Ovary (tissue), 9 donors: Measurements from ENCODE around the gene SKP2. TPM values are rescaled to one million over a fixed set of nuclear protein-coding genes. Genes with fewer than 3 reads are reported as not detected.

Experiments
- DNase-seq, 5 donors: peaks; one replicate each; pipeline ENCODE4 v3.0.0-alpha.2; 2019 to 2020
- H3K27ac ChIP-seq, 2 donors: fragments of 200-600 bp; one replicate each; pipeline versions ENCODE4 v1.5.1 to v1.8.0; 2019 to 2022
- H3K27me3 ChIP-seq: fragments of 200-600 bp; one replicate; pipeline ENCODE4 v1.8.0; 2022
- H3K36me3 ChIP-seq: fragments of 200-600 bp; sonication (generic); one replicate; pipeline ENCODE4 v1.5.1; 2019
- H3K4me1 ChIP-seq: one replicate; pipeline ENCODE4 v1.8.1; 2013; ENCODE audit warnings: mild to moderate bottlenecking, moderate library complexity; ENCODE audit not compliant: insufficient read depth
- H3K4me3 ChIP-seq: fragments of 200-600 bp; sonication (generic); one replicate; pipeline ENCODE4 v1.5.1; 2017
- H3K9me3 ChIP-seq, 2 donors: fragments of 200-600 bp in 1 of 2; sonication (generic) in 1 of 2; one replicate each; pipeline versions ENCODE4 v1.5.1 to v1.8.1; 2013 to 2019; ENCODE audit warnings: mild to moderate bottlenecking in 1 of 2, moderate library complexity in 1 of 2
- EP300 ChIP-seq: sonication (generic); formaldehyde crosslinking; IDR thresholded peaks from one replicate; pipeline ENCODE4 v1.6.1; 2017; ENCODE audit warnings: antibody characterized with exemption
- POLR2A ChIP-seq: fragments of 450-650 bp; IDR thresholded peaks from one replicate; pipeline ENCODE4 v1.6.1; 2017; ENCODE audit warnings: antibody characterized with exemption, mild to moderate bottlenecking, moderate library complexity
- WGBS, 3 donors: extraction: QIAGEN DNeasy Blood & Tissue Kit in 1 of 3; methylation state at CpG; one replicate each; pipeline versions ENCODE4 v1.1.5 to v1.1.7; 2013 to 2017; 5-methylcytosine and 5-hydroxymethylcytosine counted together
- intact Hi-C, 4 donors: fragments of 100-400 bp; cut with DNase I; formaldehyde crosslinking; loops; one replicate each; pipeline versions ENCODE4 v1.11.0 to v1.15.1; 2022 to 2023
- polyA plus RNA-seq, 2 donors: library from polyadenylated mRNA; stranded (reverse); fragments of 200-250 nt in 1 of 2; fragments of 350-450 nt in 1 of 2; fragmentation: Illumina TruSeq in 1 of 2; extraction: RNeasy Lipid Tissue Mini Kit (QIAGEN cat#74804) in 1 of 2; gene quantifications; one replicate each; pipeline ENCODE4 v1.2.3, GENCODE V29; 2013 to 2014
- total RNA-seq, 7 donors: library from RNA; depleted of rRNA in 2 of 7; stranded (reverse); fragments of >200 nt in 2 of 7; fragmentation: NEBNext Ultra II Directional in 3 of 7; extraction: Animal tissue kit (Norgen Biotek cat#: 25700) in 3 of 7; gene quantifications; one replicate each; pipeline versions ENCODE4 v1.1.0 to v1.2.4, GENCODE V29; 2016 to 2023
- TF ChIP-seq, protein P1 (sequence below), 3 donors: fragments of 450-650 bp in 2 of 3; fragments of 200-600 bp in 1 of 3; IDR thresholded peaks; one replicate each; pipeline versions ENCODE4 v1.5.1 to v1.8.0; 2016 to 2022; ENCODE audit warnings: antibody characterized with exemption in 3 of 3, mild to moderate bottlenecking in 1 of 3
- donor health status: DM: no; HTN: no; CAD: no; lungs with moderate emphysema.
- donor health status: DM: no; HTN: no; CAD: no.
- donor health status: Bipolar disorder and iron deficiency.
- donor health status: DM: yes; HTN: yes; CAD: no.
- donor health status: DM: no; HTN: no; CAD: no.
- donor health status: DM: yes; HTN: yes; CAD: no.

The SKP2 gene
- total and polyA plus RNA-seq, 9 donors: 4.5 to 15.4 (median 10.0) TPM

DNA sequence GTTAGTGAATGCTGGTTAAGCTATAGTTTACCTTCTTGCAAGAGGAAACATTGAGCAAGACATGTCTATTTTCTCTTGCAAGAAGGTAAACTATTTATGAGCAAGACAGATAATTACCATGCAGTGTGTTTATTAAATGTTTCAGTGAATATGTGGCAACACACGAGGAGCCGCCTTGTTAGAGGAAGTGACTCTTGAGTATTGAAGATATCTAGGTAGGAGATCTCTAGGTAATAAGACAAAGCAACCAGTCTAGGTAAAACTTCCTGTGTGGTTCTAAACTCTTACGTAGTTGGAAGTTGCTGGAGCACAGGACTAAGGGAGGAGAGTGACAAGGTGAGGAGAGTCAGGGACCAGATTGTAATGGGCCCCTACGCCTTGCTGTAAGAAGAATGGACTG, 16.8 kb downstream of the SKP2 start:
- no peaks in the 10 kb centered on the region for H3K9me3 ChIP-seq
- H3K27me3 ChIP-seq: no peaks in the 10 kb centered on the region
- H3K36me3 ChIP-seq: no peaks in the 10 kb centered on the region
- DNase-seq: no peak
- intact Hi-C loops: no loop called here
- H3K4me1 ChIP-seq: no peaks in the 10 kb centered on the region
- TF ChIP-seq, protein P1, sequence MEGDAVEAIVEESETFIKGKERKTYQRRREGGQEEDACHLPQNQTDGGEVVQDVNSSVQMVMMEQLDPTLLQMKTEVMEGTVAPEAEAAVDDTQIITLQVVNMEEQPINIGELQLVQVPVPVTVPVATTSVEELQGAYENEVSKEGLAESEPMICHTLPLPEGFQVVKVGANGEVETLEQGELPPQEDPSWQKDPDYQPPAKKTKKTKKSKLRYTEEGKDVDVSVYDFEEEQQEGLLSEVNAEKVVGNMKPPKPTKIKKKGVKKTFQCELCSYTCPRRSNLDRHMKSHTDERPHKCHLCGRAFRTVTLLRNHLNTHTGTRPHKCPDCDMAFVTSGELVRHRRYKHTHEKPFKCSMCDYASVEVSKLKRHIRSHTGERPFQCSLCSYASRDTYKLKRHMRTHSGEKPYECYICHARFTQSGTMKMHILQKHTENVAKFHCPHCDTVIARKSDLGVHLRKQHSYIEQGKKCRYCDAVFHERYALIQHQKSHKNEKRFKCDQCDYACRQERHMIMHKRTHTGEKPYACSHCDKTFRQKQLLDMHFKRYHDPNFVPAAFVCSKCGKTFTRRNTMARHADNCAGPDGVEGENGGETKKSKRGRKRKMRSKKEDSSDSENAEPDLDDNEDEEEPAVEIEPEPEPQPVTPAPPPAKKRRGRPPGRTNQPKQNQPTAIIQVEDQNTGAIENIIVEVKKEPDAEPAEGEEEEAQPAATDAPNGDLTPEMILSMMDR (IDR thresholded peaks at IDR 0.05): no peak
- TF ChIP-seq EP300 (no peak), POLR2A (no peak)
- no peak overlapping the region for H3K4me3 ChIP-seq
- WGBS, 3 donors: 90 to 93% (median 93%) methylated on average over 4 of the region's 4 CpGs
- H3K27ac ChIP-seq: no peak overlapping the region

DNA sequence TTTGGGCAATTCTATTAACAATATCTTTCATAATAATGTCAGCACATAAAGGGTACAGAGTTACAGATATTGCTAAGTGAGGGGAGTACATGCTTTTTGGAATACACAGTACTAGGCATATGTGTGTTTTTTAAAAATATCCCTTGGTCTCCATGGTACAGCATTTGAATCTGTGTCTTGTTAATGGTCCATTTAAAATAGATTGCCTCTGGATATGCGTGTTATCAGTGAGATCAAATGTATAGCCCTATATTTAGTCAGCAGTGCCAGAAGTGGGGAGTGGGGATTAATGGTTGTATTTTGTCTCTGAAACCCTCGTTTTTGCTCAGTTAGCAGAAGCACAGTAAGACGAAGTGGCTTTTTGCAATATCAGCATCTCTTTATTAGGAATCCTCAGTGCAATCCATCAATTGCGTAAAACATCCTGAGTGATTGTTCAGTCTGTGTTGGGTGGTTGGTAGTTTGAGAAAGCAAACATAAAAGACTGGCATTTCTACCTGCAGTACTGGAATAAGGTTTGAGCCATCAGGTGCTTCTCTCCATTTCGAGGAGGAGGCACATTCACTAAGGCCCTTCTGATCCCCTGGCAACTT, 19.0 kb downstream of the SKP2 start:
- no peaks in the 10 kb centered on the region for H3K36me3 ChIP-seq
- H3K27me3 ChIP-seq: no peaks in the 10 kb centered on the region
- H3K4me1 ChIP-seq: peaks cover 3% of the 10 kb centered on the region
- intact Hi-C loops: no loop called here
- H3K4me3 ChIP-seq: no peak overlapping the region
- no peak for DNase-seq
- whole genome bisulfite sequencing, 3 donors: 86 to 90% (median 87%) methylated on average over 5 of the region's 5 CpGs
- H3K9me3 ChIP-seq: no peaks in the 10 kb centered on the region
- H3K27ac ChIP-seq: no peak overlapping the region
- TF ChIP-seq, protein P1 (IDR thresholded peaks at IDR 0.05): no peak
- TF ChIP-seq POLR2A: no peak
- no peak for TF ChIP-seq EP300

DNA sequence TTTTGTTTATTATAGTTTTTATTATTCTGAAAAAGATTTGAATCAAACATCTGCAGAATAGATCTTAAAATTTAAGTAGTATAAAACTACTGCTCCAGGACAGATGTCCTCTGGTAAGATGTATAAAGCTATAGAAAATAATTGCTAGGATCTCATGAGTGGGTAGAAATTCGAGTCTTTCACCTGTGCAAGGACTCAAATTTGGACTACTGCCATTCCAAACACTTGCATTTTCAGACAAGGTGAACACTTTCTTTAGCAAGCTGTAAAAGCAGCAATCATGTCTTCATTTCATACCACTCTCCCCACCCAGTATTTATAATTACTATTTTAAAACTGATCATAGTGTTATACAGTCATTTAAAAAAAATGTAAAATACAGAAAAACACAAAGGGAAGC, 20.7 kb downstream of the SKP2 start:
- TF ChIP-seq POLR2A: no peak
- no peak for TF ChIP-seq EP300
- TF ChIP-seq, protein P1 (IDR thresholded peaks at IDR 0.05): no peak
- no peak overlapping the region for H3K4me3 ChIP-seq
- 62 to 75% (median 71%) methylated on average over 1 of the region's 1 CpG for WGBS, 3 donors
- no peak overlapping the region for H3K27ac ChIP-seq
- no peak for DNase-seq
- H3K9me3 ChIP-seq: no peaks in the 10 kb centered on the region
- no peaks in the 10 kb centered on the region for H3K27me3 ChIP-seq
- H3K4me1 ChIP-seq: peaks cover 3% of the 10 kb centered on the region
- intact Hi-C loops: no loop called here
- H3K36me3 ChIP-seq: no peaks in the 10 kb centered on the region

DNA sequence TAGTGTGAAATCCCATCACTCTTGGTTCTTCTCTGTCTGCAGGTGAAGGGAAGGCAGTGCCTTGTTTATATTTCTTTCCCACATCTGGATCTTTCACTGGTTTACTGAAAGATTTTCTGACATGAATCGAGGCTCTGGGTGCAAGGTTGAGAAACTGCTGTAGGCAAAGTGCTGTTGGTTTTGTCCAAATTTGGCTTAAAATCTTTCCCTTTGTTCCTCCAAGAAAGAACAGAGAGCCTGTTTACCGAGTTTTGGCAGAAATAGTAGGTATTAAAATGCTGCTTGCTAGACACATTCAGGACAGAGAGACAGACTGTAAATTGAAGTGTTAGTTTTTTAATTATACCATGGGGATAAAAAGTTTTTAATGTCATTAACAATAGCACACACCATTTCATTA, 21.5 kb downstream of the SKP2 start:
- DNase-seq: no peak
- Histone ChIP-seq H3K27ac (no peak overlapping the region), H3K27me3 (no peaks in the 10 kb centered on the region), H3K36me3 (no peaks in the 10 kb centered on the region), H3K4me1 (peaks cover 3% of the 10 kb centered on the region), H3K4me3 (no peak overlapping the region), H3K9me3 (no peaks in the 10 kb centered on the region)
- no peak for TF ChIP-seq POLR2A
- TF ChIP-seq EP300: no peak
- TF ChIP-seq, protein P1 (IDR thresholded peaks at IDR 0.05): no peak
- intact Hi-C loops: no loop called here
- WGBS, 3 donors: 38 to 50% (median 45%) methylated on average over 2 of the region's 2 CpGs
